HUES6 (cell line): ENCODE data around the gene CHID1.

Experiments
- H3K27ac ChIP-seq: 2 replicates; pipeline ENCODE4 v1.7.0; 2013; ENCODE audit warnings: low read depth, mild to moderate bottlenecking, low read length, inconsistent platforms
- H3K27me3 ChIP-seq: 2 replicates; pipeline ENCODE4 v1.6.1; 2013; ENCODE audit warnings: low read length; ENCODE audit not compliant: control insufficient read depth, insufficient read depth
- H3K36me3 ChIP-seq: 2 replicates; pipeline ENCODE4 v1.6.1; 2013; ENCODE audit warnings: low read length; ENCODE audit not compliant: control insufficient read depth, insufficient read depth
- H3K4me1 ChIP-seq: 2 replicates; pipeline ENCODE4 v1.6.1; 2013; ENCODE audit warnings: low read length; ENCODE audit not compliant: control insufficient read depth, insufficient read depth
- H3K4me3 ChIP-seq: 2 replicates; pipeline ENCODE4 v1.5.1; 2013; ENCODE audit warnings: low read depth, low read length
- H3K9ac ChIP-seq: one replicate; pipeline ENCODE4 v1.6.1; 2013; ENCODE audit warnings: mild to moderate bottlenecking, low read length
- H3K9me3 ChIP-seq: 2 replicates; pipeline ENCODE4 v1.6.1; 2013; ENCODE audit warnings: low read depth, low read length; ENCODE audit not compliant: control insufficient read depth, insufficient read depth

CHID1 gene

DNA sequence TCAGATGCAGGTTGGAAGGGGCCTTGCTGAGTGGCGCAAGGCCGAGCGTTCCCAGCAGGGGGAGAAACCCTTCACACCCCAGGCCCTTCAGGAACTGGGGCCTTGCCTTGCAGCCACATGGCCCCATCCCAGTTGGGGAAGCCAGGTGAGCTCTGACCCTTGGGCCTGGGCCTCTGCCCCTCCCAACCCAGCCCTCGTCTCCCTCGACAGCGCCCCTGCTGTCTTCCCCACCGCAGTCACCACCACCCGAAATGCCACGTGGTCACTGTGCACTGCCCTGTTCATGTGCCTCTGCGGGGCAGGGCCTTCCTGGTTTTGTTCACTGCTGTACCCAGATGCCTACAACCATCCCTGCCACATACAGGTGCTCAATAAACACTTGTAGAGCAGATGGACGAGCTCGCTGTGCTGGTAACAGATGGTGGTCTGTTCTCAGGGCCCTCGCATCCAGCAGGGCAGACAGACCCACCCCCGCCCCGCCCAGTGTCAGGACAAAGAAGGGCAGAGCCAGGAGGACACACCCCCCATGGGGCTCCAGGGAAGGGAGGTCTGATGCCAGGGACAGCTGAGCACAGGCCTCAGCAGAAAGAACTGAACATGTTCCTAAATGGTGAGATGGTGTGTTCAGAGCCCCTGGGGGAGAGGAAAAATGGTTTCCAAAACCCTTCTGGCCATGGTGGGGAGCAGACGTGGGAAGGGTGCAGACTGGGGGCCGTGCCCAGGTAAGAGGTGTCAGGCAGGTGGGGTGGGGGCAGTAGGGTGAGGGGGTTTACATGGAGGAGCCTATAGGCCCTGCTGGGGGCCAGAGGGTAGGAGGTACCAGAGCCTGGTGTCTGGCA, 72.0 kb downstream of the CHID1 start:
- H3K4me1 ChIP-seq = peaks cover 31% of the 10 kb centered on the region
- peaks cover 45% of the 10 kb centered on the region for H3K36me3 ChIP-seq
- no peaks in the 10 kb centered on the region for H3K27me3 ChIP-seq
- H3K9me3 ChIP-seq = no peaks in the 10 kb centered on the region
- H3K27ac ChIP-seq = no peak overlapping the region
- no peak overlapping the region for H3K9ac ChIP-seq
- no peak overlapping the region for H3K4me3 ChIP-seq

GRCh38 chr11:837990-838307, 72.7 kb downstream of the CHID1 start:
- Histone ChIP-seq H3K9ac (no peak overlapping the region), H3K27me3 (no peaks in the 10 kb centered on the region), H3K4me3 (no peak overlapping the region), H3K36me3 (peaks cover 45% of the 10 kb centered on the region), H3K4me1 (peaks cover 34% of the 10 kb centered on the region), H3K27ac (no peak overlapping the region), H3K9me3 (no peaks in the 10 kb centered on the region)

DNA sequence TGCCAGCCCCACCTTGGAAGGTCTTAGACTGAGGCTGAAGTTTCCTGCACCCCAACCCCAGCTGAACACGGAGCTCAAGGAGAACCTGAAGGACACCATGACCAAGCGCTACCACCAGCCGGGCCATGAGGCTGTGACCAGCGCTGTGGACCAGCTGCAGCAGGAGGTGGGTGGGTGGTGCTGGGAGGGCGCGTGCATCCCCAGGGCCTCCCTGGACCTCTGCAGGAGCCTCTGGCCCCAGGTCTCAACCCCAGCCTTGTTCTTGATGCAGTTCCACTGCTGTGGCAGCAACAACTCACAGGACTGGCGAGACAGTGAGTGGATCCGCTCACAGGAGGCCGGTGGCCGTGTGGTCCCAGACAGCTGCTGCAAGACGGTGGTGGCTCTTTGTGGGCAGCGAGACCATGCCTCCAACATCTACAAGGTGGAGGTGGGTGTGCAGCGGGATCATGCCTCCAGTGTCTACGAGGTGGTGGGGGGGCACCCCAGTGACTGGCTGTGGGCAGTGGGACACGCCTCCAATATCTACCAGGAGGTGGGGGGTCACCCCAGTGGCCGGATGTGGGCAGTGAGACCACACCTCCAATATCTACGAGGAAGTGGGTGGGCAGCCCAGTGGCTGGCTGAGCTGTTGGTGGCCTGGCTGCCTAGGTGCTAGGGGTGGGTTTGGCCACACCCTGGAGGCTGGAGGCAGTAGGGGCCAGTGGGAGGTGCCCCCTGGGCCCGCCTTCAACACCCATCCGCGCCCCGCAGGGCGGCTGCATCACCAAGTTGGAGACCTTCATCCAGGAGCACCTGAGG, 73.2 kb downstream of the CHID1 start:
- peaks cover 36% of the 10 kb centered on the region for H3K4me1 ChIP-seq
- H3K27ac ChIP-seq = no peak overlapping the region
- no peak overlapping the region for H3K4me3 ChIP-seq
- peaks cover 2% of the 10 kb centered on the region for H3K27me3 ChIP-seq
- no peaks in the 10 kb centered on the region for H3K9me3 ChIP-seq
- no peak overlapping the region for H3K9ac ChIP-seq
- peaks cover 45% of the 10 kb centered on the region for H3K36me3 ChIP-seq

DNA sequence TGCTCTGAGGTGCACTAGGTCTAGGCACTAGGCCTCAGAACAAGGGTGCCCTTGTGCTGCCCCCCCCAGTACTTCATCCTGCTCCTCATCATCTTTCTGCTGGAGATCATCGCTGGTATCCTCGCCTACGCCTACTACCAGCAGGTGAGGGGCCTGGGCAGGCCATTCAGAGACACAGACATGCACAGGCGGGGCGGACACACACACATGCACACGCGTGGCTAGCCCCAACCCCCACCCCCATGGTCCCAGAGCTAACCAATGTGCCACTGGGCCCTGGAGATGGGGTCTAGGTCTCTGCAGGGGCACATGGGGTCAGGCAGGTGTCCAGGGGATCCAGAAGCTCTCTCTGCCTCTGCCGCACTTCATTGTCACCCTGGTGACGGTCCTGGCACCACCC, 73.9 kb downstream of the CHID1 start:
- Histone ChIP-seq H3K9me3 (no peaks in the 10 kb centered on the region), H3K27ac (no peak overlapping the region), H3K4me3 (no peak overlapping the region), H3K36me3 (peaks cover 45% of the 10 kb centered on the region), H3K27me3 (peaks cover 9% of the 10 kb centered on the region), H3K9ac (no peak overlapping the region), H3K4me1 (peaks cover 43% of the 10 kb centered on the region)

DNA sequence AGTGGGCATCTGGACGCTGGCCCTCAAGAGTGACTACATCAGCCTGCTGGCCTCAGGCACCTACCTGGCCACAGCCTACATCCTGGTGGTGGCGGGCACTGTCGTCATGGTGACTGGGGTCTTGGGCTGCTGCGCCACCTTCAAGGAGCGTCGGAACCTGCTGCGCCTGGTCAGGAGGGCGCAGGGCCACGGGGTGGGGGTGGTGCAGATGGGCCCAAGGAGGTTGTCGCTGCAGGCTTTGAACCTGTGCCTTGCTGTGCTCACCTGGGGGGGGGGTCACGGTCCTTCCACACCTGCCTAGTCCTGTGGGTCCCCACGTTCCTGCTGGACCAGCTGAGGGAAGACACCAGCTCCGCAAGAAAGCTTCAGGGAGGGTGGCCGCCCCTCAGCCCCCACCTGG, 74.3 kb downstream of the CHID1 start:
- H3K27me3 ChIP-seq = peaks cover 13% of the 10 kb centered on the region
- H3K36me3 ChIP-seq = peaks cover 45% of the 10 kb centered on the region
- no peak overlapping the region for H3K27ac ChIP-seq
- H3K4me3 ChIP-seq = no peak overlapping the region
- H3K9me3 ChIP-seq = no peaks in the 10 kb centered on the region
- no peak overlapping the region for H3K9ac ChIP-seq
- H3K4me1 ChIP-seq = peaks cover 45% of the 10 kb centered on the region

GRCh38 chr11:834371-835316, 76.0 kb downstream of the CHID1 start:
- no peak overlapping the region for H3K9ac ChIP-seq
- peak overlapping the region; percentile 75 for H3K4me3 ChIP-seq
- H3K27ac ChIP-seq = no peak overlapping the region
- H3K4me1 ChIP-seq = peaks cover 51% of the 10 kb centered on the region
- no peaks in the 10 kb centered on the region for H3K9me3 ChIP-seq
- H3K27me3 ChIP-seq = peaks cover 29% of the 10 kb centered on the region
- peaks cover 30% of the 10 kb centered on the region for H3K36me3 ChIP-seq

DNA sequence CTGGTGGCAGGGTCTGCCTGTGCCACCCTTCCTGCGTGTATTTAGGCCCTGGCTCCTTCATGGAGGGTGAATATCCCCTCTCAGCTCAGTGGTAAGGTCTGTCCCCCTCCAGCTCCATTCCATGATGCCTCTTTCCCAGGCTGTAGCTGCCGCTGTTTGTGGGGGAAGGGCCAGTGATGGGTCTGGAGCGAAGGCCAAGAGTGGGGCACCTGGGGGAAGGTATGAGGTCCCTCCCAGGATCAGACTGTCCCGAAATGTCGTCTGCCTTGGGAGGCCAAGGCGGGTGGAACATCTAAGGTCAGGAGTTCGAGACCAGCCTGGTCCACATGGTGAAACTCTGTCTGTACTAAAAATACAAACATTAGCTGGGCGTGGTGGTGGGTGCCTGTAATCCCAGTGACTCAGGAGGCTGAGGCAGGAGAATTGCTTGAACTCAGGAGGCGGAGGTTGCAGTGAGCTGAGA, 76.7 kb downstream of the CHID1 start:
- Histone ChIP-seq H3K4me3 (peak overlapping the region; percentile 75), H3K27me3 (peaks cover 37% of the 10 kb centered on the region), H3K9ac (peak overlapping the region; percentile 70), H3K36me3 (peaks cover 22% of the 10 kb centered on the region), H3K4me1 (peaks cover 57% of the 10 kb centered on the region), H3K9me3 (no peaks in the 10 kb centered on the region), H3K27ac (no peak overlapping the region)

- H3K4me3 ChIP-seq = peak overlapping the region; percentile 75
- H3K27ac ChIP-seq = peak overlapping the region; percentile 22; the same call in 1 of the 2 replicates
- H3K9me3 ChIP-seq = no peaks in the 10 kb centered on the region
- H3K9ac ChIP-seq = peak overlapping the region; percentile 70
- peaks cover 16% of the 10 kb centered on the region for H3K36me3 ChIP-seq
- H3K27me3 ChIP-seq = peaks cover 43% of the 10 kb centered on the region
- peaks cover 57% of the 10 kb centered on the region for H3K4me1 ChIP-seq
Measured at GRCh38 chr11:833114-833791, 77.4 kb downstream of the CHID1 start.

DNA sequence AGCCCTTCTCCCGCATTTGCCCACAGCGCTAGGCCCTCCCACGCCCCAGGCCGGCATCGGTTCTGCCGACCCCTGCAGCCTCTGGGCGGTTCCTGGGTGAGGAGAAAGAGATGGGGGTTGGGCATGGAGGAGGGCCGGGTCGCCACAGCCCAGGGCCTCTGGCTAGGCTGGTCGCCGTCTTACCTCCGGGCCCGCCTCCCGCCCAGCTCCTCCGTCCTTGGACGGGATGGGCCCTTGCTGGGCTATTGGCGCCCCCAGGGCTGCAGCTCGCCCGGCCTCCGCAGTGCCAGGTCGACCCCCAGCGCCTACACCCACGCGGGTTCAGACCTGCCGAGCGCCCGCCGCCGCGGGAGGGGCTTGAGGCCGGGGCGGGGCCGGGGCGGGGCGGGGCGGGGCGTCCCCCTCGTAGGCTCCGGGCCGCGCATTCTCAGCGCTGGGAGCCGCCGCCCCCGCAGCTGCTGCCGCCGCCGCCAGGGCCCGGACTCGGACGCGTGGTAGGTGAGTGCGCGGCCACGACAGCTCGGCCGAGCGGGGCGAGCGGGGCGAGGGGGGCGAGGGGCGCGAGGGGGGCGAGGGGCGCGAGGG, 78.0 kb downstream of the CHID1 start, which contains the start of gene CD151:
Gene CD151, plus strand, starts transcription at position 424 of the 585 bp plus-strand sequence. CDS start 3,118 bp downstream, outside the sequence.
- Histone ChIP-seq H3K4me3 (peak within 1 kb of the TSS; percentile 75), H3K27me3 (peaks cover 49% of the 10 kb centered on the region), H3K4me1 (peaks cover 64% of the 10 kb centered on the region), H3K9ac (peak within 1 kb of the TSS; percentile 70), H3K36me3 (peaks cover 11% of the 10 kb centered on the region), H3K9me3 (no peaks in the 10 kb centered on the region), H3K27ac (peak within 1 kb of the TSS; percentile 22; the same call in 1 of the 2 replicates)
